Ureter (tissue), 1 donor: ENCODE measurements around the gene ZNF618. TPM values are rescaled to one million over a fixed set of nuclear protein-coding genes. Genes with fewer than 3 reads are reported as not detected.

ENCODE experiments used
- DNase-seq: peaks from one replicate; pipeline ENCODE4 v3.0.0-alpha.2; 2020; ENCODE audit warnings: low spot score
- total RNA-seq: library from RNA; stranded (reverse); gene quantifications from one replicate; pipeline ENCODE4 v1.2.4, GENCODE V29; 2023
- donor health status: DM: yes; HTN: yes; CAD: no.

Gene ZNF618
- total RNA-seq, 1 donor from 2014 or later, result 16.1 TPM

DNA sequence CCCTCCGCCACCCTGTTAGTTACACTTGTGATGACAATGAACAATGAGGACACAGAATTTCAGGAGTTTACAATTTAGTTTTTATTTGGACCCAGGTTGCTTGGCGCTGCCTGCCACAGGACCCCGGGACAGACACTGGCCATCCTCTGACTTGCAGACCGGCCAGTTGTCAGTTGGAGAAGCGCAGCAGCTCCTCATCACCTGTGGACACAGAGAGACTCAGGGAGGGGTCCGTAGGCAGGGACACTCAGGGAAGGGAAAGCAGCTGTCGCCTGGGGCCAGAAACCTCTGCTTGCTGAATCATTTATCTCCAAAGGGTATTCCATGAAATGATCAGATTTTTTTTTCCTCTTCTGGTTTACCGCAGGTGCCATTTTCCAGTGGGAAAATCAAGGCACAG is 184.0 kb downstream of the ZNF618 start:
- no peak for DNase-seq

DNA sequence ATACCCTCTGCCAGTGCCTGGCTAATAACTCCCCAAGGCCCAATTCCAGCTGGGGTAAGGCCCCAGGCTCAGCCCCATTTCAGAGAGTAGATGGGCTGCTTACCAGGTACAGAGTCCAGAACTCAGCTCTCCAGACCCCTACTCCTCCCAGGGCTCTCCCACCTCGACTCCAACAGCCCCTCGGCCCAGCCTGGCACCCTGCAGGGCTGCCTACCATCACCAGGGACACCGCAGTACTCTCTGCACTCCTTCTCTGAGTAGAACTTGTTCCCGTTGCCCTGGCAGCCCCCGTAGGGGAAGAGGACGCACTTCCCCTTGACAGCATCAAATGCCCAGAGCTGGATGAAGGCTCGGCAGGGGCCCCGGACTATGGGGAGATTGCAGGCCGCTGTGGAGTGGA is 184.6 kb downstream of the ZNF618 start:
- DNase-seq, result no peak

DNA sequence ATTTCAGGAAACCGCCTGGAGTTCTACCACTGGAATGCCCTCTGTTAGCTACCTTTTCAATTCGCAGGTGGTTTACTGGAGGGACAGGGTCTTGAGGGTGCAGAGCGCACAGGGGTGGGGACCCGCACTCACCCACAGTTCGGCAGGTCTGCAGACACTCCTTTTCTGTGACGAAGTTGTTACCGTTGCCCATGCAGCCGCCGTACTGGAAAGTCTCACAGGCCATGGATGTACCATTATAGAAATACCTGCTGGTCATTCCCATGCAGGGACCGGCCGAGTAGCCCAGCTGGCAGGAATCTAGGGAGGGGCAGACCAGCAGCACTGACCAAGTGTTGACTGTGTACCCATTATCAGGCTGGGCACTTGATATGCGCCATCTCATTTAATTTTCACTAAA is 185.2 kb downstream of the ZNF618 start:
- DNase-seq, result no peak

DNA sequence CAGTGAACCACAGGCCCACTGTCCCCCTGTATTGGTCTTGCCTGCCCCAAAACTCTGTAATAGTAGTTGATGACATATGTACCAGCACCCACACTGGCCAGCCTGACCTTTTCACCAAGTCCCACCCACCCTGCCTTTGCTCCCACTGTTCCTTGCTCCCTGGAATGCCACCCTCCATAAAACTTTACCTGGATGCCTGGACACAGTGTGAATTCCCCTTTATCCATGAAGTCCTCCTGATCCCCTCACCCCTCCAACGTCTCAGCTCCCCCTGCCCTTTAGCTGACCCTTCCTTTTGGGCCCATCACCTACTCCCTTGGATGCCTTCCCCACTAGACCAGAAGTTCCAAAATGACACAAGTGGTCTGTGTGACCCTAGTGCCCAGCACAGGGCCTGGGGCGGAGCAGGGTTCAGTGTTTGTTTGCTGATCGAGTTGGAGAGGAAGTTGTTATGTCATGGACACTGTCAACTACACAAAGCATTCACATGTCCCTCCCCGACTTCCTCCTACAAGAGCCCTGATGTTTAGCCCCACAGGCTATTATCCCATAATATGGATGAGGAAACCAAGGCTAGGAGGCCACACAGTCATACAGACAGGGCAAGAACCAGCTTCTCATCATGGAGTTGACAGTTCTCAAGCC is 185.8 kb downstream of the ZNF618 start:
- DNase-seq, result no peak

DNA sequence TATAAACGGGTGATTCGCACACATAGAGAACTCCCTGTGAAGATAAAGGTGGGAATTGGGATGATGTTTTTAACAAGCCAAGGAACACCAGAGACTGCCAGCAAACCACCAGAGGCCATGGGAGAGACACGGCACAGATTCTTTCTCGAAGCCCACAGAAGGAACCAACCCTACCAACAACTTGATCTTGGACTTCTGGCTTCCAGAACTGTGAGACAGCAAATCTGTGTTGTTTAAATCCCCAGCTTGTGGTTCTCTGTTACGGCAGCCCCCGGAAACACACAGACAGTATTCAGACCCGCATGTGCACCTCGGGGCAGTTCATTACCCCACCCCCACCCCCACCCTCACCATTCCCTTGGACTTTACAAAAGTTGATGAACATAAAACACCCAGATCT is 189.2 kb downstream of the ZNF618 start:
- no peak for DNase-seq

DNA sequence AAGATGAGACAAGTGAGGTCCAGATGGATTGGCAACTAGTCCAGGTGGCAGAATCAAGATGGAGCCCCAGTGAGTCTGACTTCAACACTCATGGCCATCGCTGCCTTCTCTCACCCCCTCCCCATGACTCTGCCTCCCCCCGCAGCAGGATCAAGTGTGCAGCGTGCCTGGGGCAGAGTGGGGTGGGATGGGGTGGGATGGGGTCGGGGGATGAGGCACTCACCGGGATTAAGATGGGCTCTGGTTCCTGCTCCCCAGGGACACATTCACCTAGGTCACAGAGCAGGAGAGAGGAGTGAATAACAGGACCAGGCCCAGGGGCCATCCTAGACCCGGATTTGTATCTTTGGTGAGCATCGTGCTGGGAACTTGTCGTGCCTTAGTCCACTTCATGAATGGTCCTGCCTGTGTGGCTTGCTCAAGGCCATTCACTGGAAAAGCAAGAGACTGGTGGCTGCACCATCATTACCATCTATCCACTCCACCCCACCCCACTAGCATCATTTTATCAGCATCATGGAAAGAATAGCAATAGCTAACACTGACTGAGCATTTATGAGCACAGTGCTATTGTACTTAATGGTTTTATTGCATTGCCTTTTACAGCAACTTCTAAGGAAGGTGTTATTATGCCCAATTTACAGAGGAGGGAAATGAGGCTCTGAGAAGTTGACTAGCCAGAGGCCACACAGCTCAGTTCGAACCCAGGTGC is 193.5 kb downstream of the ZNF618 start:
- DNase-seq, result no peak

DNA sequence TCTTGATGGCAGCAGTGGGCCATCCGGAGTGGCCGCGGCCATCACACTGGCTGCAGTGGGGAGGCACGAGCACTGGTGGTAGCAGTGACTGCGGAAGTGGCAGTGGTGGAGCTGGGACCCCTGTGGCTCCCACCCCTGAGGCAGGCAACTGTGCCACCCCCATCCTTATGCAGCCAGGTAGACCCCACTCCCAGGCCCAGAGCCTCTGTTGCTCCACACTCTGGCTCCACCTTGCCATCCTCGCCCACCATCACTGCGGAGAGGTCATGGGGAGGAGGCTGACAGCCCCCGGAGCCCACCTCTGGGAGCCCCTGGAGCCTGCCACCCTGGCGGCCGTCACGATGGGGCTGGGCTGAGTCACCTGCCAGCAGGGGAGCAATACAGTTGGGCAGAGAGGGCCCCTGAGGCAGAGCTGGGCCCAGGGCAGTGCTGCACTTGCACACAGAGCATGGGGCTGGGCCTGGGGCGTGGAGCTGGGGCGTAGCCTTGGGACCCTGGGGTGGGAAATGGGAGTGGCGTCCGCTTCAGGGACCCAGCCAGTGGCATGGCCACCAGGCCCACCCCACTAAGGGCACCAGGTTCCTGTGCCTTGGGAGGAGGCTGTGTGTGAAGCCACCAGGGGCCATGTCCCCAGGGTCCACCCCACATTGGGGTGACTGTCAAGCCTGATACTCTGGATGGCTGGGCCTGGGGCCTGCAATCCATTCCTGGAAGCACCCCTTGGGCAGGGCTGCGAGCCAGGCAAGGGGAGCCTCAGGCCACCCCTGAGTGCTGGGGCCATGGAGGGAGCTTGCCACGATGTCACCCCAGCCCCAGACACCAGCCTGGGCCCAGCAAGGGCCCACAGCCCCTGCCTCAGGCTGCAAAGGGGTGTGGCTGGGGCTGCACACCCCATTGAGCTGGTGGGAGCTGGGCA is 194.3 kb downstream of the ZNF618 start:
- no peak for DNase-seq

DNA sequence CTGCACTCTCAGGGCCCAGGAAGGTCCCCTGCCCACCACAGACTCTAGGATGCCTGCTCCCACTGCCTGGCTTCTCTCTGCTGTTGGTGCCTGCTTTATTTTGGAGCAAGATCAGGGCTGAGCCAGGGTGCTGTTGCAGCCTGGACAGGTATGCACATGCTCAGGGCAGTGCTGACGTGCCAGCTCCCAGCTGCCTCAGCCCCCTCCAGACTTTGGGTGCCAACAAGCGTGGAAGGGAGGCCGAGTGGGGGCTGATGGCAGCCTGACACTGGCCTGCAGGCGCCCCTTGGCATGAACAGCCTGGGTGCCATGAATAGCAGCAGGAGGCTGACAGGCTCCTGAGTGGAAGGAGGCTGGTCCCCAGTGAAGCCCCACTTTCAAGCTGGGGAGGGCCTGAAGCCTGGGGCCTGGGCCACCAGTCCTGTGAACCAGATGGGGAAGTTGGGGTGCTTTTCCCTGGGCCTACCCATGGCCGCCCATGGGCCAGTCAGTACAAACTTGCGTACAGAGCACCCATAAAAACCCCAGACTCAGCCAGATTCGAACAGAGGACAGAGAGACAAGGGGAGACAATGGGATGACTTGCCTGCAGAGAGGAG is 195.2 kb downstream of the ZNF618 start:
- no peak for DNase-seq

DNA sequence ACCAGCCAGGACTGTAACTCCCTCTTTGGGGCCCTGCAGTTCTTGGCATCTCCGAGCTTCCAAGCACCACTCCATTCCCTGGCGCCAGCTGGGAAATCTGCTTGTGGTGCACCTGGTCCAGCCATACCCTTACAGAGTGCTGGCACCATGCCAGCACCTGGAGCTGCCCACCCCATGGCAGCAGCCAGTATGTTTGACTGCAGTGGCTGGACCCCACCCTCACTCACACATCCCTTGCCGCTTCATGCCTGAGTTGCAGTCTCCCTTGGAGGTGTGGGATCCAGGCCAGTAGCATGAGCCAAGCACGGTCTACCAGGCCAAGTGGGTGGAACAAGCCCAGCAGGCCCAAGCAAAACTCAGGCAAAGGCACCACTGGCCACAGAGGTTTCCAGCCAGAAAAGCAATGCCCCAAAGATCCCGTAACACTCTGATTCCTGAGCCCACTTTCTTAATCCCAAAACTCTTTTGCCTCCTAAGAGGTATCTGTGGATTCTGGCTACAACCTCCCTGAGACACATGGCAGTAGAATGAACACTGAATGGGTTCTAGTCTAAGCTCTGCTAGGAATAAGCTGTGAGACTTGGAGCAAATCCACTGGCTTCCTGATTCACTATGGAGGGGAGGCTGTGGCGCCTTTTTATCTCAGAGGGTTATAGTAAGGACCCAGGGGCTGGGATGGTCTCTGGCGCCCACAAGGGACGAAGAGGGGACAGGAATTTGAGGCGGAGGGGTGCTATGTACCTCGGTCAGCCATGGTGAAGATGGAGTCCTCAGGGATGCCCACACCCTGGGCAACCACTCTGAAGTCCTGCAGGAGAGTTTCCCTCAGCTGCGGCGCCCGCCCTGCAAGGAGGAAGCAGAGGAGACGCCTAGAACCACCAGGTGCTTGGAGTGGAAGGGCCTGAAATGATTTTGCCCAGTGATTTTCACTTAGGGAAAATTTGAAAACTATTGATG is 196.4 kb downstream of the ZNF618 start:
- peak; percentile 65 for DNase-seq

DNA sequence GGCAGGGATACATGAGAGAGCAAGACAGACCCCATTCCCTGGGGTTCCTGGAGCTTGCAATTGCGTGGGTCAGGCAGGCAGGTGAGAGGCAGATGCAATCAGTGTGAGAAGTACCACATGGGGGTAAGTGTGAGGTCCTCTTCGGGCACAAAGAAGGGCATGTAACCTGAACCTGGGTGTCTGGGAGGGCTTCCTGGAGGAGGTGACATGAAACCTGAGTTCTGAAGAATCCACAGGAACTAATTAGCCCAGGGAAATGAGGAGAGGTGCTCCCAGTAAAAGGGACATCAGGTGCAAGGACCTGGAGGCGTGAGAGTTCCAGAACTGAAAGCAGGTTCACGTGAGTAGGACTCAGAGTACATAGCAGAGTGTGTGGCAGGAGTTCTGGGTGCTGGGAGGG is 199.5 kb downstream of the ZNF618 start:
- no peak for DNase-seq

DNA sequence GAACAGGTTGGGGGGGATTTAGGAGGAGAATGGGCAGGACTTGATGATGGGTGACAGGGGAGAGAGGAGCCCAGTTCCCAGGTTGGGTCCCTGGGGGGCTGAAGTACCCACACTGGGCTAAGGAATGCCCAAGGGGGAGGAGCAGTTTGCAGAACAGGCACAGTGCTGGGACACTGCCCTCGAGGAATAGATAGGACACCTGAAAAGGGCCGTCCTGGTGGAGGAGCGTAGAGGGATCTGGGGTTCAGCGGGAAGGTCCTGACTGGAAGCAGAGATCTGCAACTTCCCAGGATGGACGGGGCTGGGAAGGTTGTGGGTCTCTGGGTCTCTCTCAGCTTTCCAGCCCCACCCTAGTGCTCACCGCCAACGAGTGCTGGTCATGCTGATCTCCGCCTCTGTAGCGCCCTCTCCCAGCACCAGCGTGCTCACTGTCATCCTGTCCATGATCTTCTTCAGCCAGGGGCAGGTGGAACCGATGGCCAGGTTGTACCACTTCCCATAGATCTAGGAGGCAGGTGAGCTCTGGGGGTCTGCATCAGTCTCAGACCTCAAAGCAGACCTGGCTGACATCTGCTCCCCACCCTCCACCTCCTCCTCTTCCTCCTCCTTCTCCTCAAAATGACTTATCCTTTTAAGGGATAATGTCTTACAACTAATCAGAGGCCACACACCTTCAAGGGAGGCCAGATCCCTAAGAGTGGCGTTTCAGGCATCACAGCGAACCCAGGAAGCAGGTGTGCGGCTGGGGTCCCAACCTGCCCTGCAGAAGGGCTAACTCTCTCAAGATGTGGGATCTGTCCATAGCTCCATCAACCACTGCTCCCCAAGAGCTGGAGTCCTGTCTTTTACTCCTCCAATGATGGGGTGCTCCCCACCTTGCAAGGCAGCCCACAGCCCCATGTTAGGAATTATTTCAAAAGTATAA is 200.4 kb downstream of the ZNF618 start:
- no peak for DNase-seq

DNA sequence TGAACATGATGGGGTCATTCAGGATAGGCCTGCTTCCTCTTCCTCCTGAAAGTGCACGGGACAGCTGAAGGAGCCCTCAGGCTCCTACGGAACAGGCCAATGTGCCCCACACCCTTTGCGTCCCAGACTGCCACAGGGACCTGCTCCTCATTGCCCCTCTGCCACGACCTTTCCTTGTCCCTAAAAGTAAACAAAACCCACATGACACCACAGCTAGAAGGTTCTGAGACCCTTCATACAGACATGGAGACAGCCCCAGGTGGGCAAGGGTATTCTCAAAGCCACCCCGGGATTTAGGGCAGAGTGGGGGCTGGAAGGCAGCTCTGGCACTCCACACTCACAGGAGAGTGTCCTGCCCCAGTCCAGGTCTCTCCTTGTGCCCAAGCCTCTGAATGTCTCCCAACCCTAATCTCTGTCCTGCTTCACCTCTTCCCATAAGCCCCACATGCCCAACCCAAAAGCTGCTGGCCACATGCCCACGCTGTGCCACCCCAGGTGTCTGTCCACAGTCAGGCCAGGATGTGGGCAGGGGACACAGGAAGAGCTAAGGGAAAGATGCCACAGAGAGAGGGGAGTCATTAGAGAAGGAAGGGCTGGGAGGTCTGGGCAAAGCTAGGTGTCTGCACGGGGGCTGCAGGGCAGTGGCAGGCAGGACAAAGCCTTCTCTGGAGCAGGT is 201.2 kb downstream of the ZNF618 start:
- no peak for DNase-seq

DNA sequence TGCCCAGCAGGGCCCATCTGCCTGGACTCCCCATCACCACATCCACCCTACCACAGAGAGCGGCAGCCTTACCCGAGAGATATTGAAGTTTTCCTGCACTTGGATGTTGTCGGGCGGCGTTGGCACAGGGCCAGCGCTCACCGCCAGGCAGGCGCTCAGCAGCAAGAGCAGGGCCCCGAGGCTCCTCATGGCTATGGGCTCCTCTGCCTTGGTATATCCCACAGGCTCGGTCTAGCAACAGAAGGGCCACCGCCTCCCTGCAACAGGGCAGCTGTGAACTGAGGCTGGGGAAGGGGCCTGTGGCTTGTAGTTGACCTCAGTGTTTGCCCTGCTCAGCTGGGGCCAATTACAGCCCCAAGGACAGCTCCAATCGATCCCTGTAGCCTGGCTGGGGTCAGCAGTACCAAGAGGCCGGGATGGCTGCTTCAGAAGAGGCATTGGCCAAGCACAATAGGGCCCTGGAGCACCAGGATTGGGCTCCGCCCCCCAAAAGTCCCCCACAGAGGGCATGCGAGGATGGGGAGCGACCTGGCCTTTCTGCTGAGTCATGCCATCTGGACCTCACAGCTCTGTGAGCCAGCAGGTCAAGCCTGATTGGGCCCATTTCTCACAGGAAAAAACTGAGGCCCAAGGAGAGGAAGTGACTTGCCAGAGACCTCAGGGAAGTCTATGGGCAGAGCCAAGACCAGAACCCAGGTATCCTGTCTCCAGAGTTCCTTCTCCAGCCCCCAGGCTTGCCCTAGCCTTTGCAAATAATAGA is 202.1 kb downstream of the ZNF618 start, which contains the start of gene AMBP:
AMBP (minus strand) TSS at position 280 of the 760 bp plus-strand sequence; CDS start at position 189, 91 bp downstream.
- DNase-seq, result no peak

DNA sequence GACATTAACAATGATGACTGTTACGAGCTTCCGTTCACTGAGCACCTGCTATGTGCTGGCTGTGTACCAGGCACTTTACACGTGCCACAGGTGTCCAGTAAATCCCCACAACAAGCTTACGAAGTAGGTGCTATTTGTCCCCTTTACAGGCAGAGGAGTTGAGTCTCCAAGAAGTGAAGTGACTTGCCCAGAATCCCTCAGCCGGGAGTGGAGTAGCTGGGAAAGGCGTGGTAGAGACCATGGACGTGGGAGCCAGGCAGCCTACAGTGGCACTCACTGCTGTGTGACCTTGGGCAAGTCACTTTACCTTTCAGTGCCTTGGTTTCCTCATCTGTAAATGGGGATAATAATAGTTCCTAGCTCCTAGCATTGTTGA is 202.7 kb downstream of the ZNF618 start:
- DNase-seq, result no peak

DNA sequence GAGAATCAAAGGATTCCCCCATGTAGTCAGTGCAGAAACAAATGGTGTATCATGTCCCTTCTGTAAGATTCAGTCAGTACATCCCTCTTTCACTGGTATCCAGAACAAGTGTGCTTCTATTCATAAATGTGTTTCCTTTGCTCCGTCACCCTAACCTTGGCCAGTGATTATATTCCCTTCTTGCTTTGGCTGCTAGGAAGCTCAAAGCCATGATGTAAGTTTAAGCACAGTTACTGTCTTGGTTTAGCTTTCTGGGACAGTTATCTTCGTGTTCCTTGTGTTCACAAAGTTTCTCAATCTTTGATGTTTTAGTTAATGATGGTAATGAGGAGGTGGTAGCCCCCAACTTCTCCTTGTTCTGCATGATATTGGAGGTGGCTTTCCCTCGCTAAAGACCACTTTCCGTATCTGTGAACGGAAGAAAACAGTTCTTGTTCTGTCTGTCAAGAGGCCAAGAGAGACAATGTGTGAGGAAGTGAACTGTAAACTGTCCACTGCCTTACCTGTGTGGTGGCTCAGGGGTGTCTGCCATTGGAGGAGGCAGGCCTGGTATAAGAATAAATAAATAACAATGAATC is 204.2 kb downstream of the ZNF618 start:
- DNase-seq, result no peak

DNA sequence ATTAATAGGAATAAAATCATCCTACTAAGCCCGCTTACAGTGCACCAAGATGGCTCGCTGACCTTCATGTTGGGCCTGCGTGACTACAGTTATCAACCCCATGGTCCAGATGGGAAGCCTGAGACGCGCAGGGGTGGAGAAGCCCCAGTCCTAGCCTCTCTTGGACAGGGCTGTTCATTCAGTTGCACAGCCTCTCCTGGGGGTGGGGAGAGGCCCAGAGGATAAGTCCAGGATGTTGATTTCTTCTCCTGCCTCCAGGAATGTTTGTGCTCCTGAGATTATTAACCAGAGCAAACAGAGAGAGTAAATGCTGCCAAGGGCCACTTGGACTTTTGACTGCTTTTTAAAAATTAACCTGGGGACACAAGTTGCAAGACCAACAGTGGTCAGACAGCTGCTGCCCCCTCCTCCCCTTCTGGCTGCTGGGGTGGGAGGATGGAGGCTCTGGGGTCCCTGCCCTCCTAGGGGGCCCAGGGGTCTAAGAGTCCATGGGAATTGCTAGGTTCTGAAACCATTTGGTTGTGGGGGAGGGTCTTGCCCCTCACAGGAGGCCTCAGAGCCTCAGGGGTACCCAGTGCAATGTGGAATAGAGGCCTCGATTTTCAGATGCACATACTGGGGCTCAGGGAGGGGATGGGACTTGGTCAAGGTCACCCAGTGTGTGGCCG is 204.8 kb downstream of the ZNF618 start:
- no peak for DNase-seq

DNA sequence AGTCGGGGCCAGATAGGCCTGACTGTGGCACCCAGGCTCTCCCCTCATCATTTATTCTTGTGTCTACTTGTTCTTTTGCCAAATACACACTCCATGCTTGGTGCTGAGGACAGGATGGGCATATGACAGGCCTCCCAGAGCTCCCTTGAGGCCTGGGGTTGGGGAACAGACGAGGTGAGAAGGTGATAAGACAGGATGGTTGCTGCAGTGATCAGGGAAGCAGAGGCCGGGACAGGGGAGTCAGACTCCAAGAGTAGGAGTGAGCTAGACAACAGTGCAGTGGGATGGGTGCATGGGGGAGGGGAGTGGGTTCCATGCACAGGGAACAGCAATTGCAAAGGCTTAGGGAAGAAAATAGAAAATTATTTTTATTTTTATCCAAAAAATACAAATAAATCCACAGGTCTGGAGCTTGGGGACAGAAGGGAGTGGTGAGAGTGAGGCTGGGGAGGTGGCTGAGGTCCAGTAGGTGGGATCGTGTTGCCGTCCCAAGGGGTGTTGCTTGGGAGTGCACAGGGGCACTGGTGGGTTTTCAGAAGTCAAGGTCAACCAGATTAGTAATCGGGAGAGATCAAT is 205.4 kb downstream of the ZNF618 start:
- DNase-seq, result no peak
